Measurements from ENCODE around the gene IFT20.

DNA sequence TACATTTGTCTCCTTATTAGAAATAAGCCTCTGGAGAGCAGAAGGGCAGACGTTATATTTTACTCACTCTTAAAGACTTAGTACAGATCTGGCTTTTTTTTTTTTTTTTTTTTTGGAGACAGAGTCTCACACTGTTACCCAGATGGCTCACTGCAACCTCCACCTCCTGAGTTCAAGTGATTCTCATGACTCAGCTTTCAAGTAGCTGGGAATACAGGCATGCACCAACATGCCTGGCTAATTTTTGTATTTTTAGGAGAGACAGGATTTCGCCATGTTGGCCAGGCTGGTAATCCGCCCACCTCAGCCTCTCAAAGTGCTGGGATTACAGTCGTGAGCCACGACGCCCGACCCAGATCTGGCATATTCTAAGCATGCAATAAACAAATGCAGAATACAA, 52.7 kb downstream of the IFT20 start:
- TF ChIP-seq, protein P1, sequence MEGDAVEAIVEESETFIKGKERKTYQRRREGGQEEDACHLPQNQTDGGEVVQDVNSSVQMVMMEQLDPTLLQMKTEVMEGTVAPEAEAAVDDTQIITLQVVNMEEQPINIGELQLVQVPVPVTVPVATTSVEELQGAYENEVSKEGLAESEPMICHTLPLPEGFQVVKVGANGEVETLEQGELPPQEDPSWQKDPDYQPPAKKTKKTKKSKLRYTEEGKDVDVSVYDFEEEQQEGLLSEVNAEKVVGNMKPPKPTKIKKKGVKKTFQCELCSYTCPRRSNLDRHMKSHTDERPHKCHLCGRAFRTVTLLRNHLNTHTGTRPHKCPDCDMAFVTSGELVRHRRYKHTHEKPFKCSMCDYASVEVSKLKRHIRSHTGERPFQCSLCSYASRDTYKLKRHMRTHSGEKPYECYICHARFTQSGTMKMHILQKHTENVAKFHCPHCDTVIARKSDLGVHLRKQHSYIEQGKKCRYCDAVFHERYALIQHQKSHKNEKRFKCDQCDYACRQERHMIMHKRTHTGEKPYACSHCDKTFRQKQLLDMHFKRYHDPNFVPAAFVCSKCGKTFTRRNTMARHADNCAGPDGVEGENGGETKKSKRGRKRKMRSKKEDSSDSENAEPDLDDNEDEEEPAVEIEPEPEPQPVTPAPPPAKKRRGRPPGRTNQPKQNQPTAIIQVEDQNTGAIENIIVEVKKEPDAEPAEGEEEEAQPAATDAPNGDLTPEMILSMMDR (IDR thresholded peaks at IDR 0.05) = no peak
- TF ChIP-seq POLR2A (IDR thresholded peaks at IDR 0.05) (no peak), POLR2AphosphoS5 (IDR thresholded peaks at IDR 0.05) (no peak)

Data from prostate gland (tissue), 2 donors.